NCI-H510A treated with DMSO at 0.1 percent for 48 hours (cell line): ENCODE measurements around the gene MIDN.

Experiments used
- DNase-seq: peaks from one replicate; lab custom pipeline; 2025; lab: John Stamatoyannopoulos, UW

MIDN gene

DNA sequence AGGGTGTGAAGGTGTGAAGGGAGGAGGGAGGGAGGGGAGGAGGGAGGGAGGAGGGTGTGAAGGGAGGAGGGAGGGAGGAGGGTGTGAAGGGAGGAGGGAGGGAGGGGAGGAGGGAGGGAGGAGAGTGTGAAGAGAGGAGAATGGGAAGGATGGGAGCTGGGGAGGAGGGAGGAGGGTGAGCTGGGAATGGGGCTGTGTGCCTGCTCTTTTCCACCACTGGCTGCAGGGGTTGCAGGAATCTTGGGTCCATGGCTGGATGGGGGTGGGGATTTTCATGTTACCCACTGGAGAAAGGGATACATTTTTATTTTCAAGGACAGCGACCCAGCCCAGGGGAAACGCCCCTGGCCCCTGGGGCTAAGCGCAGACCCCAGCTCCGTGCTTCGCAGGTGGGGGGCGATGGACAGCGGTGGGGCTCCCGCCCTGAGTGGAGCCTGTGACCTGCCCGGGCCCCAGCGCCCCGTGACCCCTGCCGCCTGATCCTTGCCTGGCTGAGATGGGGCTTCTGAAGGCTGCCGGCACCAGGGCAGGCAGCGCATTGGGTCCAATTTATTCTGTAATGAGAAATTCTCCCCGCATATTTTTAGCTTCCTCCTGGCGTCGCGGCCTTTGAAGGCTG lies 34.3 kb downstream of the MIDN start:
- DNase-seq, result no peak

DNA sequence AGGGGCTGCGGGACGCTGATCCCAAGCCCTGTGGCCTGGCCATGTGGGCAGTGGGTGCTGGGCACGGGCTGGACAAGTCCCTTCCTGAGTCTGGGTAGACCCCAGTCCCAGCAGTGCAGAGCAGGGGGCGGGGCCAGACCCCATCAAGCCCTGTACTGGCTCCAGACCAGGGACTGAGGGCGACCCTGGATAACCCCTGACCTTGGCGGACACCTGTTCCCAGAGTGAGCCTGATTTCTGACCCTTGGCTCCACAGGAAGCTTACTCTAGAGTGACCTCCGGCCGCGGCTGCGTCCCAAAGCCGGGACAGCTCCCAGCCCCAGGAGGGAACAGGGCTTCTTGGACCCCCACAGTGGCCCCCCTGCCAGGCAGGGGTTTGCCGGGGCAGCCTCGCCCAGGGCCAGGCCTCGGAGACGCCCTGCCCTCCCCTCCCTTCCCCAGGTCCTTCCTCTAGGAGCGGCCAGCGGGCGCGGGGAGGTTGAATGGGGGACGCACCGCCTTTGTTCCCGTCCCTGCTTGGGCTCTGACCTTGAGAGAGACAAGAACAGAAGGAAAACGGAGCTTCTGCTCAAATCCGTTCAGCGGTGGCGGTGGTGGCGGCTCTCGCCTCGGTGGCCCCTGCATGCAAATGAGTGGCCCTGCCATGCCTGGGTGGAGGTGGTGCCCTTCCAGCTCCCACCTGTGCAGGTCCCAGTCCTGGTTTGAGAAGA lies 35.0 kb downstream of the MIDN start:
- no peak for DNase-seq

DNA sequence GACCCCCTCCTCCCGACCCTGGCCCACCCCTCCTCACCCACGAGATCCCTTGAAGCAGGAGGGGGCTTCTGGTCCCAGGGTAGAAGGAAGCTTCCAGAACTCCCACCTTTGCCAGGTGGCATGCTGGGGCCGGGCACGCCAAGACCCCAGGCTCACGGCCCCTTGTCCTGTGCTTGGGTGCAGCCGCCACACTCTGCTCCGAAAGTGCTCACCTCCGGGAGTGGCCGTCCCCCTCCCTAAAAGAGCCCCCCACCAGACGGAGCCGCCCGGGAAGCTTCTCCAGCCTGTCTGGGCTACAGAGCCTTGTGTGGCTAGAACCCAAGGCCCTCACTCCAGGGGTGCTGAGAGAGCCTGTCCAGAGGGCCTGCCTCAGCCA lies 35.5 kb downstream of the MIDN start:
- no peak for DNase-seq

DNA sequence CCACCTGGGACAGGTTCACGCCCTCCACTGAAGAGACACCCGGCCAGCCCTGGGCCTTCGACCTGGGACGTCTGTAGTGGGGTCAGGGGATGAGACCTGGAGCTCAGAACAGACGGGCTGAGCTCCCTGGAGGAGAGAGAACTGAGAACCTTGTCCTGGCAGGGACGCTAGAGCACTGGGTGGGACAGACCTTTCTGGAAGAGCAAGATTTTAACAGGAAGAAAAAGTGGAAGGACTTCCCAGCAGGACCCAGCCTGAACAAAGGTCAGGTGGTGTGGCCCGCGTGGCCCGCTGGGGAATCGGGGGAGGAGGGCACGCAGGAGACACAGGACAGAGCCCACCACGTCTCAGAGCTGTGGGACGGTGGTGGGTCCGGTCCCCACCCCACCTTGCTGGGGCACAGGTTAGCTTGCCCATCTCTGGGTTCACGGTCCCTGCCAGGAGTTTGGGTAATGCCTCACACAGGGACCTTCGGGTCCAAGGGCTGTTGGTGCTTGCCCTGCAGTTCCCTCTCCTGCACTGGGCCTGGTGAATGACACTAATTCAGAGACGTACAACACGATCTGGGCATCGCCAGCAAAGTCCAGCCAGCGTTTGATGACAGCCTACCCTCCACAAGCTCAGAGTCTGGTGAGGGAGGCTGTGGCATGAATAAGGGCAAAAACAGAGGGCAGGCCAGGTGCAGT lies 36.1 kb downstream of the MIDN start:
- DNase-seq, result no peak

DNA sequence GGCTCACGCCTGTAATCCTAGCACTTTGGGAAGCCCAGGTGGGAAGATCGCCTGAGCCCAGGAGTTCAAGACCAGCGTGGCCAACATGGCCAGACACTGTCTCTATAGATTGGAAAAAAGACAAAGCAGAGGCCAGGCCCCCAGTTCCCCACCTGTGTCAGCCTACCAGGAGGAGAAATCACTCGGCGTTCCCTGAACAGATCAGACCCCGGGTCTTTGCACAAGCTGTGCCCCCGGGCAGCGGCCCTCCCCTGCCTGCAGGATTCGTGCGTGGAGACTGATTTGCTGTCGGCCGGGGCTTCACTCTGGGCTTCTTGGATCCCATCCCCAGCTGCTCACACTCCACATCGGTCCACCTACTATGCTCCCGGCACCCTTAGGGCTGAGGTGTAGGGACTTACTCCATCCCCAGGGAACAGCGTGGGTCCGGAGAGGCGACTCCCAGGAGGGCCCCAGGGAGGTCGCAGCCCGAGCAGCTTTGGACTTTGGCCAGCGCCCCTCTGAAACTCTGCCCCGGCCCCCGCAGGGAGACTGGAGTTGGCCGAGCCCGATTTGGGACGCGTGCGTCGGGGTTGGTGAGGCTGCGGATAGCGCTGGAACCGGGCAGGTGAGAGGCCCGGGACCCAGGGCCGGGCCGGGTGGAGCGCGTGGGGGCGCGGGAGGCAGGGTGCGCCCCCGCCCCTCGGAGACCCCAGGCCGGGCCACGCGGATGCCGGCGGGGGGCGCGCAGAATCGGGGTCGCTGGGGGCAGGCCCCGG lies 36.8 kb downstream of the MIDN start:
- no peak for DNase-seq

DNA sequence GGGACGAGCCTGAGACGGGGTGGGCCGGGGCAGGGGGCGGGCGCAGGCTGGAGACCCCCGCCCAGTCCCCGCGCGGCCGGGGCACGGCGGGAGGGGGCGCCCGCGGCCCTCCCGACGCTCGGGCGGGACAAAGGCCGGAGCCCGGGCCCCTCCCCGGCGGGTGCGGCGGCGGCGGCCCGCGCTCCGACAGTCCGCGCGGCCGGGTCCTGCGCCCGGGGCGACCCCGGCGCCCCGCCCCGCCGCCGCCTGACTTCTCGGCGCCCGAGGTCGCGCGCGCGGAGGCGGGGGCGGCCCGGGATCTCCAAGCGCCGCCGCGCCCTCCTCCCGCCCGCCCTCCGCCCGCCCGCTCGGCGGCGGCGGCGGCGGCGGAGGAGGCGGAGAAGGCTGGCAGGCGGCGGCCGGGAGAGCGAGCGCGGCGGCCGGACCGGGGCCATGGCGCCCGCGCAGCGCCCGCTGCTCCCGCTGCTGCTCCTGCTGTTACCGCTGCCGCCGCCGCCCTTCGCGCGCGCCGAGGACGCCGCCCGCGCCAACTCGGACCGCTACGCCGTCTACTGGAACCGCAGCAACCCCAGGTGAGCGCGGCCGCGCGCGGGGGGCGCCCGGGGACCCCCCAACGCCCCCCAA lies 37.5 kb downstream of the MIDN start, which contains the start of gene EFNA2:
Gene EFNA2, plus strand, starts transcription at position 137 of the 624 bp plus-strand sequence. Its CDS starts 296 bp downstream, at position 433.
- DNase-seq, result no peak

DNA sequence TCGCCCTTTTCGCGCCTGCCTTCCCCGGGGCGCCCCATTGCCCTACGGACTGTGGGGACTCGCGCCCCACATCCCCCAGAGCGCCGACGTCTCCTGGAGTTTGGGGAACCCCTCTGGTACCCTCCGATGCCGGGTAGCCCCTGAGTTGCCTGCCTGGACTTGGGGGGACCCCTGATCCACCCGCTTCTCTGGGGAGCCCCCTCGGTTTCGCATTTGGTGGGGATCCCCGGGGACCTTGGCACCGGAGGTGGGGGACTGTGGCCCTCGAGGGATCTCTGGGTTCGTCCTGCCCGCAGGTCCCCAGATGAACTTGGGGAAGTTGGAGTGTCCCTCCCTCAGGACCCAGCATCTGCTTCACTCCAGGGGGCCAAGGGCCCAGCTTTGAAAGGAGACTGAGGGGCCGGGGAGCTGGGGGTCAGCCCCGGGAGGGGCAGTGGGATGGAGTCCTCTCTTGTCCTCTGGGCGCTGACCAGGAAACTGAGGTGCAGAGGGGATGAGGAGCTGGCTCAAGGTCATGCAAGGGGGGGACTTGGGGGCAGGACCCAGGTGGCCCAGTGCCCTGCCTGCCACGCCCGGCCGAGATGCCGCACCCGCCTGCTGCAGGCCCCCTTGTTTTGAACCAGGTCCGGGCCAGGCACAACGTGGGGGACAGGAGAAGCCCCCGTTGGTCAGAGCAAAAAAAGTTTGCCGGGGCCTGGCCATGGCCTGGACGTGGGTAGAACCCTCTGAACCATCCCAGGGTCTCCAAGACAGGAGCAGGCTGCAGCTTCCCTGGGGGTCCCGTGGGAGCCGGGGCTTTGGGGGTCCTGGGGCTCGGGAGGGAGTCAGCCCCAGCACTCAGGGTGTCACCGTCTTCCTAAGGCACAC lies 38.3 kb downstream of the MIDN start:
- no peak for DNase-seq

DNA sequence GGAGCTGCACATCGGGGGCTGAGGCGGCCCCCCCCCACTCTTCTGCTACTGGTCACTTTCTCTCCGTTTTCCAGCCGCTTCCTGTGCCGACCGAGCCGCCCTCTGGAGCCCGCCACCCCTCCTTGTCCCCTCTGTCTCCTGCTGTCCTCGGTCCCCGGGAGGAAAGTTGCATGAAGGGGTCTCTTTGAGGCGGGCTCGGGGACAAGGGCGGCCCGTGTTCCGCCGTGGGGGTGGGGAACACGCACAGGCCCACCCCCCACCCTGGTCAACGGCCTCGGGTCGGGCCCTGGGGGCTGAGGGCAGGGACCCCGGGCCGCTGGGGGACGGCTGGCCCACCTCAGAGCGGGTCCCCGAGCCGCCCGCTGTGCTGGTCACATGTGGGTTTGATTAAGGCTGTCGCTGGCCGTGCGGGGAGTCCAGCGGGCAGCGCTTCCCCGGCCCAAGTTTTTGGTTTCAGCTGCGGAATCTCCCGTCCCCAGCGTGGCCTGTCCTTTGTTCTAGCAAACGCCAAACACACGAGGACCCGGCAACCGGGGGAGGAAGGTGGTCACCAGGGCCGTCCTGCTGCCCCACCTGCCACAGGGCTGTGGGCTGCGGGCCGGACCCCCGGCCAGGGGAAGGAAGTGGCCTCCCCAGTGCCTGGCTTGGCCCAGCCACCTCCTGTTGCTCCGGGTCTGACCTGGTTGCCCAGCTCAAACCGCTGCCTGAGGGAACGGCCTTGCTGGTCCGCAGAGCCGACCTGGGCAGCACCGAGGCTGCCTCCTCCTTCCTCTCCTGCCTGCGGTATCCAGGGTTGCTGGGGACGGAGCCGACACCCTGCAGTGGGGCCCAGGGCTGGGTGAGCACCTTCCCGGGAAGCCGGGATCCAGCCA lies 39.2 kb downstream of the MIDN start:
- DNase-seq, result no peak

DNA sequence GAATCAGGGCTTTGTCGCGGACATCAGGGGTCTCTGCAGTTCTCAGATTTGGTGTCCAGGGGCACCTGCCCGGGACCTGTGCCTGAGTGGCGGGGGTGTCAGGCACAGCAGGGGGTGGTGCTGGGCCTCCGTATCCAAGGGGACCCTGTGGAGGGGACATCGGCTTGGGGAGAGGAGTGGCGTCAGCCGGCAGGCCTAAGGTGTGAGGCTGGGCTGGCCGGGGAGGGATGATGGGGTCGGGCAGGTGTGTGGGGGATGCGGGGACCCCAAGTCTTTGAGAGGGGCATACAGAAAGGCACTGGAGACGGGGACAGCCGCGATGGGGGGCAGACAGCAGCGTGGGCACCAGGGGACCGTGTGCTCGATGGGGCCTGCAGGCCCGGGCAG lies 39.8 kb downstream of the MIDN start:
- no peak for DNase-seq

DNA sequence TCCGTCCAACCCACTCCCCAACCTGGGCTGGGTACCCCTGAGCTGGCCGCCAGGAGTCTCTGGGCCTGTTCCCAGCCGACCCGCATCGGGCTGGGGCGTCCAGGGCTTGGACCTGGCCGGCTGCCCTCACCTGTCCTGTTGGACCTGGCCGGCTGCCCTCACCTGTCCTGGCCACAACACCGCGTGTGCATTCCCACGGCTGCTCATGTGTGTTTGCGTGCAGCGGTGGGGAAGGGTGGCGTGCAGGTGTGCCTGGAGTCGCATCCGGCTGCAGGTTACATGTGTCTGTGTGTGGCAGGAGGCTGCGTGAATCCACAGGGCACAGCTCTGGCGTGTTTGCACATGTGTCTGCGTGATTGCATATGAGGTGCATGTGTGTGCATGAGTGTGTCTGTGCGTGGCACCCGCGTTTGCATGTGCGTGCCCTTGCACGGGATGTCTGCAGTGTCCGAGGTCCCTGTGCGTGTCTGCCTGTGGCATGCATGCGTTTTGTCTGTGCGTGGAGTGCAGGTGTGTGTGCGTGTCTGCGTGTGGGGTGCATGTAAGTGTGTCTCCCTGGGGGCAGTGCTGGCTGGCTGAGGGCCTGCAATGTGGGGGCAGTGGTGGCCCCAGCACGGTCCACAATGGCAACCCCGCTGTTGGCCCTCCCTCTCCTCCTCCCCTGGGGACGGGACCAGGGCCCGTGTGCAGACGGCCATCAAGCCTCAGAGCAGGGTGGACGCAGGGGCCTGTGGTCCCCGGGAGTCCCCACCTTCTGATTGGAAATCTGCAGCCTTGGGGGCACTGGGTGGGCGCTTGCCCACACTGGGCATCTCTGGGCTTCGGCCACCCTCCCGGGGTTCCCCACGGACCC lies 40.7 kb downstream of the MIDN start:
- no peak for DNase-seq

DNA sequence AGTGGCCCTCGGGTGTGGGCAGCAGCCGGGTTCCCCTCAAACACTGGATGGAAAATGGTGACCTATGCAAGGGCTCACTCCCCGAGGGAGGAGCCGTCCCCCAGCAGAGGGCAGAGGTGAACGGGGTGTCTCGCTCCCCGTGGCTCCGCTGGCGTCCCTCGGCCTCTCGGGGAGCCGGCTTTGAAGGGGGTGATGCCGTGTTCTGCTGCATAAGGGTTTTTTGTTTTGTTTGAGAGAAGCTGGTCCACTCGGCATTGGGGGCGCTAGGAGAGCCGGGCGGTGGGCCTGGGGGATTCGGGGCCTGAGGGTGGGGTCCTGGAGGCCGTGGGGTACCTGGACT lies 41.3 kb downstream of the MIDN start:
- DNase-seq, result no peak

DNA sequence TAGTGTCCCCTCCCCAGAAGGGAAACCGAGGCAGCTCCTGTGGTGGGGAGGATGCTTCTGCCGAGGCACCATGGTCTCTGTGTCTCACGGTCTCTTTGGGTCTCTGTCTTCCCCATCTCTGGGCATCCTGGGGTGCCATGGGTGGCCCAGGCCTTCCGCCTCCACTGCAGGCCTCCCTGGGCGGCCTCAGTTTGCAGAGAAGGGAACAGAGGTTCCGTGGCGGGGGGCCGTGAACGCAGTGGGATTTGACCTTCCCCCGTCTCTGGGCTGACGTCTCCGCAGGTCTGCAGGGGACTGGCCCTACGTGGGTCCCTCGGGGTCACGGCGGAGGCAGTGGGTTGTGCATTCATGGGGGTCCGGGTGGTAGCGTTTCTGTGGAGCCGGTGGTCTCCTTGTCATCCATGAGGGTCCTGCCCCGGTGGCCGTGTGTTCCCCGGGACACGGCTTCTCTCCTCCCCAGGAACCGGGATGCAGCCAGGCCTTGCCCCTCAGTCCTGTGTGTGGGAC lies 41.9 kb downstream of the MIDN start:
- no peak for DNase-seq

DNA sequence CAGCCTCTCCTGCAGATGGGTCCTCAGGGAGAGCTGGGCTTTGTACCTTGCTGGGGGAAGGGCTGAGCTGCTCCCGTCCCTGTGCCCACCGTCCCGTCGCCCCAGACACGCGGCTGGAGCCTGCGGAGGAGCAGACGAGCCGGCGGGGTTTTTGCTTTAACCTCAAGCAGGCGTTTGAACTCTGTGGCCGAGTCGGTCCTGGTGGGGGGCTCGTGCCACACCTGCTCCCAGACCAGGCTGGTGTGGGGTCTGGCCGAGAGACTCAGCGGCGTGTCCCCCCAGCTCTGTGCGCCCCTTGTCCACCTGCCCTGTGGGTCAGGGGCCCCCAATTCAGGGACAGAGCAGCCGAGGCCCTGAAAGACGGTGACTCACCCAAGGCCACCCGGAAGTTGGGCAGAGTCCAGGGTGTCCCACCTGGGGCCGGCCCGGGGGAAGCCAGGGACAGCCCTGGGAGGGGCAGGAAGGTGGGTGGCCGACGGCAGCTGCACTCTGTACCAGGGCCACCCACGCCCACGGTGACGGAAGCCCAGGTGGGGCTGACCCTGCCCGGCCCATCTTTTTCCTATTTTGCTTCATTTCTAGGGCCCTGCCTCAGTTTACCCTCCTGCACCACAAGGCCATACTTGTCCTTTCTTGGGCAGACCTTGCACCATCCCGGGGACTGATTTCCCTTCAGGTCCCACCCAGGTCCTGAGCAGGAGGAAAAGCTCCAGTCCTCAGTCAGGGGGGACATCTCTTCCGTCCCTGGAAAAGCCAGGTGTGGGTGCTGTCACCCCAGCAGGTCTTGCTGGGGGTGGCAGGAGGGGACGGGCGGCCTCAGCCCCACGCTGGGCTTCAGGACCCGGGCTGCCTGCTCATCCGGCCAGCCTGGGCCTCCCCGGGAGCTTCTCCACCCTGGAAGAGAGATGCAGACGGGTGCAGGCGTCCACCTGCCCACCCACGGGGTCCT lies 42.6 kb downstream of the MIDN start:
- DNase-seq, result no peak

DNA sequence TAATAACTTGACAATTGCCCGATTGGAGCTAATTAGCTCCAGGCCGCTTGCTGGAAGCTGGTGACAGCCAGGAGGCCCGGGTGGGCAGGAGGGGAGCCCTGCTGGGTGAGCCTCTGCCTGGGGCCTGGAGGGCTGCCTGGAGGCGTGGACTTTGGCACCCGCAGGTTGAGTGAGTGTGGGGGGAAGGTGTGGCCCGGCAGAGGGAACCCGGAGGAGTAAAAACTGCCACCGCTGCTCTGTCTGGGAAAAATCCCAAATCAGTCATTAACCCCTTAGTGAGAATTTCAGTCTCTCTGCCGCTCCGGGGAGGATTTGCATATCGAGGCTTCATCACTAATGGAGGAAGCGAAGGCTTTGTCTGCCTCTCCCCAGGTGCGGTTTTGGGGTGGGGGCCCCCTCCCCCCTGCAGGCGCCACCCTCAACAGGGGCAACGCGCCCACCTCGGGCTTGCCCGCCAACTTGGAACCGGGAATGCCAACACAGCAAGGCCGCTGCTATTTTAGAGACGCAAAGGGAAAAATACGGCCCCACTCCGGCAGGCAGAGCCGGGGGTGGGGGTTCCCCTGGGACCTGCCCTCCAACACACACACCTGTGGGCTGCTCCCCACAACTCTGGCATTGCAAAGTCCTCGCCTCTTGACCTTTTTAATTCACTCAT lies 43.5 kb downstream of the MIDN start:
- DNase-seq, result no peak

DNA sequence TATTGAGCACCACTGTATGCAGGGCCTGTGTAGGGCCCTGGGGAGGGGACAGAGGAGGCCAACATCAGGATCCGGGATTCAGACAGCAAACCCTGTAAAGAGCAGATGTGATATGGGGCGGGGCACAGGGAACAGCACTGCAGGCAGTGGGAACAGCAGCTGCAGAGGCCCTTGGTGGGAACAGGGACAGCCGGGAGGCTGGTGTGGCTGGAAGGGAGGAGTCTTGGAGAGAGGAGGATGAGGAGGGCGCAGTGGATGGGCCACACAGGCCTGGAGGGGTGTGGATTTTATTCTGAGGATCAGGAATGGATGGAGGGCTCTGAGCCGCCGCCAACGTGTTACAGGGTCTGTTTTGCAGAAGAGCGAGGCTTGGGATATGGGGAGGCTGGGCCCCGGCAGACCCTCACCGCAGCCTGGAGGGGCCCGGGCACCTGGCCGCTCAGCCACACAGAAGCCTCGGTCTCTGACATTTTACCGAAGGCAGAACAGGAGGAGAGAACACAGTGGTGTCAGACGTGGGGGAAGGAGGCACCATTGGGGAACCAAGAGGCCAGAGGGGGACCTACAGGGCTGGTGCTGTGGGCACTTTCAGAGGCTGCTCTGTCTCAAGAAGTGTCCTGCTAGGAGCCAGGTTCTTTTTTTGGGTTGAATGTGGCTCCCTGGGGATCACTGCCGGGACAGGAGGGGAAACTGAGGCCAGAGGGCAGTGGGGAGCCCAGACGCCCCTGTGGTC lies 44.2 kb downstream of the MIDN start:
- DNase-seq, result no peak

DNA sequence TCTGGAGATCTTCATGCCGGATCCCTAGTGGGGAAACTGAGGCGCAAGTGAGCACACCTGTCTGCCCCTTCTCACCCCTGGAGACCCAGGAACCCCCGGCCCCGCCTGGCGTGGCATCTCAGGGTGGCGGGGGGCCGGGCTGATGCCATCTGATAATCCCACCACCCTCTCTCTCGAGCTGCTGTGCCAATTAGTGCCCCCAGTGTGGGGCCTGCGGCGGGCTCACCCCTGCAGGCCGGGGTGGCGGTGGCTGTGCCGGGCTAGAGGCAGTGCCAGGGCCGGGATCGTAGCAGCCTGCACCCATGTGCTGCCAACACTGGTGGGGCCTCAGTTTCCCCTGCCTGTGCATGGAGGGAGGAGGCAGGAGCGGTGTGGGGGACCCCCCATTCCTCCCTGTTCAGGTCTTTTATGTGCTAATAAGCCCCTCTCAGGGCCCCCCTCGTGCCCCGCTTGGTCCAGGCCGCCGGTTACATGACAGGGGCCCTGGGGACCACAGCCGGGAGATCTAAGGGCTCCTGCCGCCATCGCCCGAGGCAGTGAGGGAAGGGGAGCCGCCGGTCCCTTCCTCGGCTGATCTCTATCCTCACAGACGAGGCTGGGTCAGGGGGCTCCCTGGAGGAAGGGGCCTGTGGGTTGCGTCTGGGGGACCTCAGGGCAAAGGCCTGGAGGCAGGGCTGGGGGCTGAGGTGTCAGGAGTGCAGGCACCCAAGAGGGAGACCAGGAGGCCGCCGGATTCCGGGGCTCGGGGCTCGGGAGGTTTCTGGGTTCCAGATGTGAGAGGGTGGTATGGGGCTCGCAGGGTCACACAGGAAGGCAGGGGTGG lies 45.6 kb downstream of the MIDN start:
- DNase-seq, result no peak
